GM12878 (cell line): ENCODE measurements around the gene RPS16. TPM values are rescaled to one million over a fixed set of nuclear protein-coding genes. Genes with fewer than 3 reads are reported as not detected.

ENCODE experiments used
- BRCA1 ChIP-seq: IDR thresholded peaks from 2 replicates; pipeline ENCODE4 v1.6.1; 2011; ENCODE audit warnings: low read depth, low read length, improper control_type of control experiment
- CREB1 ChIP-seq: IDR thresholded peaks from 2 replicates; pipeline ENCODE4 v1.6.1; 2012; ENCODE audit warnings: low read depth, mild to moderate bottlenecking, inconsistent platforms
- EED ChIP-seq: sonication (generic); IDR thresholded peaks from 2 replicates; pipeline ENCODE4 v1.6.1; 2016; ENCODE audit warnings: antibody characterized with exemption, low read depth
- EGR1 ChIP-seq, 2 experiments: IDR thresholded peaks; 1 replicate in 1 of 2; 2 replicates in 1 of 2; pipeline ENCODE4 v1.6.1; 2011 to 2012; ENCODE audit warnings: low read depth in 2 of 2, low read length in 2 of 2, borderline replicate concordance in 1 of 2, mild to moderate bottlenecking in 1 of 2, moderate library complexity in 1 of 2
- GATAD2B ChIP-seq: fragments of 450-650 bp; conservative IDR thresholded peaks from 2 replicates; pipeline ENCODE4 v1.6.1; 2017; ENCODE audit warnings: low read depth, mild to moderate bottlenecking, moderate library complexity
- HDGF ChIP-seq: fragments of 450-650 bp; IDR thresholded peaks from 2 replicates; pipeline ENCODE4 v1.6.1; 2016; ENCODE audit warnings: antibody characterized with exemption
- KAT2A ChIP-seq: conservative IDR thresholded peaks from 2 replicates; pipeline ENCODE4 v1.6.1; 2011; ENCODE audit warnings: low read depth, low read length; ENCODE audit not compliant: control insufficient read depth
- KDM1A ChIP-seq: fragments of 200-600 bp; sonication (generic); IDR thresholded peaks from 2 replicates; pipeline ENCODE4 v1.6.1; 2016; ENCODE audit warnings: borderline replicate concordance
- PBX3 ChIP-seq: IDR thresholded peaks from 2 replicates; pipeline ENCODE4 v1.6.1; 2011; ENCODE audit warnings: mild to moderate bottlenecking, low read depth, low read length, moderate library complexity; ENCODE audit not compliant: insufficient replicate concordance
- RBBP5 ChIP-seq: fragments of 200-600 bp; sonication (generic); conservative IDR thresholded peaks from 2 replicates; pipeline ENCODE4 v1.6.1; 2016
- RFX5 ChIP-seq: IDR thresholded peaks from 2 replicates; pipeline ENCODE4 v1.6.1; 2011; ENCODE audit warnings: low read depth, low read length, improper control_type of control experiment
- SIN3A ChIP-seq: IDR thresholded peaks from 2 replicates; pipeline ENCODE4 v1.6.1; 2012; ENCODE audit warnings: low read depth, low read length, improper control_type of control experiment
- SMARCA5 ChIP-seq: fragments of 450-650 bp; IDR thresholded peaks from 2 replicates; pipeline ENCODE4 v1.6.1; 2017; ENCODE audit warnings: mild to moderate bottlenecking
- SP1 ChIP-seq: IDR thresholded peaks from one replicate; pipeline ENCODE4 v1.6.1; 2011; ENCODE audit warnings: low read depth, low read length
- SPI1 ChIP-seq: IDR thresholded peaks from 2 replicates; pipeline ENCODE4 v1.6.1; 2011; ENCODE audit warnings: low read depth, mild to moderate bottlenecking, low read length, moderate library complexity, borderline replicate concordance; ENCODE audit not compliant: insufficient read depth
- SRF ChIP-seq, 2 experiments: IDR thresholded peaks; 2 replicates each; pipeline ENCODE4 v1.6.1; 2011; ENCODE audit warnings: low read depth in 2 of 2, low read length in 2 of 2, mild to moderate bottlenecking in 1 of 2, moderate library complexity in 1 of 2
- TCF12 ChIP-seq: IDR thresholded peaks from 2 replicates; pipeline ENCODE4 v1.6.1; 2011; ENCODE audit warnings: low read depth, mild to moderate bottlenecking, low read length
- ZBED1 ChIP-seq: IDR thresholded peaks from 2 replicates; pipeline ENCODE4 v1.6.1; 2016; ENCODE audit warnings: borderline replicate concordance
- ZNF592 ChIP-seq: fragments of 450-650 bp; IDR thresholded peaks from 2 replicates; pipeline ENCODE4 v1.6.1; 2017; ENCODE audit warnings: mild to moderate bottlenecking, moderate library complexity
- polyA plus RNA-seq, 11 experiments: library from polyadenylated mRNA; depleted of rRNA in 4 of 11; unstranded in 6 of 11; stranded (reverse) in 5 of 11; fragments of >200 nt; fragmentation: Nextera tagmentation in 4 of 11; fragmentation: Illumina TruSeq in 1 of 11; extraction: Ambion mirVana in 4 of 11; extraction: Trizol in 1 of 11; gene quantifications; 1 replicate in 1 of 11; 2 replicates in 10 of 11; pipeline versions ENCODE4 v1.2.1 to v1.2.3, GENCODE V29; 2011 to 2016; ENCODE audit warnings: inconsistent platforms in 2 of 11, missing spikeins in 2 of 11, low read depth in 1 of 11
- total RNA-seq, 4 experiments: library from RNA; depleted of rRNA in 3 of 4; stranded (reverse); fragments of >200 nt in 3 of 4; fragmentation: Illumina TruSeq in 1 of 4; extraction: Trizol in 1 of 4; gene quantifications; 2 replicates each; pipeline versions ENCODE4 v1.2.1 to v1.2.3, GENCODE V29; 2013 to 2021
- TF ChIP-seq, protein P1 (sequence below): IDR thresholded peaks from 2 replicates; pipeline ENCODE4 v1.6.1; 2011; ENCODE audit warnings: borderline replicate concordance, low read depth, mild to moderate bottlenecking, moderate library complexity, mixed read lengths, low read length; ENCODE audit not compliant: insufficient read depth; ENCODE audit errors: extremely low read length
- TF ChIP-seq, protein P2 (sequence below), 3 experiments: IDR thresholded peaks in 2 of 3; conservative IDR thresholded peaks in 1 of 3; 2 replicates each; pipeline ENCODE4 v1.5.1; 2011; ENCODE audit warnings: low read depth in 3 of 3, low read length in 3 of 3, mild to moderate bottlenecking in 3 of 3, control low read depth in 2 of 3, moderate library complexity in 2 of 3, inconsistent platforms in 1 of 3, mixed read lengths in 1 of 3; ENCODE audit not compliant: control insufficient read depth in 2 of 3, insufficient read depth in 1 of 3; ENCODE audit errors: extremely low read depth in 1 of 3

Gene RPS16
- total and polyA plus RNA-seq, 10 of the 15 experiments (the other 5 are each of a cell fraction or from before 2014, with no cell fraction given): 148 to 4,810 (median 2,343) TPM

DNA sequence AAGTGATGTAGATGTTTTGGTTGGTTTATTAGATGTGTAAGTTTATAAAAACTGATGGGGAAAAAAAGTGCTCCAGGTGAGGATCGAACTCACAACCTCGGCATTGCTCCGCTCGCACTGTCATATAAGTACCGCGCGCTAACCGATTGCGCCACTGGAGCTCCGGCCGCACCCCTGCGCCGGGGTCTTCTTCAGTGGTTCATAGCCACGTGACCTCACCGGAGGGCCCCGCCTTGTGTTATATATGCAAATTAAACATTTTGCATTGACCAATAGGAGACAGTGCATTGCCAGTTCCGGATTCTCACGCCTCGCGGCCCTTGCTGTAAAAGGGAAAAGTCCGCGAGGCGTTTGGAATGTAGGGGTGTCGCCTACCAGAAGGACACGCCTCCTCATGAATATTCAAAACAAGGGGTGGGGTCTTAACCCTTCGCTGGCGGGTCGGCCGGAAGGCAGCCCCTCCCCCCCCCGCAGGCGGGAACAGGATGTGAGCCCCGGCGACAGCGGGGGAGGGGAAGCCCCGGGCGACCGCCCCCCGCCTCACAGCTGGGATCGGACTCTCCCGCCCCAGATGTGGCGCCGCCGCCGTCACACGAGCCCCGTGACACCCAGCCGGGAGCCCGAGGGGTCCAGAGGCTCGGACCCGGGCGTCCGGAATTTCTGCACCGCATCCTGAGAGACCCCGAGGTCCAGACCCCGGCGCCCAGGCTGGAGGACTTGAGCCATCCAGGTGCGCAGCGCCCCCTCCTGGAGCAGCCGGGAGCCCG, 23.5 kb downstream of the RPS16 start, which contains the start of gene PLEKHG2 (continued):
- peak; percentile 52; the same call in 1 of the 2 replicates for TF ChIP-seq SIN3A
- TF ChIP-seq KDM1A: no peak
- TF ChIP-seq ZBED1: 0 out of 2 replicates have a peak, but pooled peaks have one; percentile 50
- TF ChIP-seq RFX5: no peak; the same call in 1 of the 2 replicates
- no peak for TF ChIP-seq KAT2A
- TF ChIP-seq BRCA1: no peak
- TF ChIP-seq, protein P1, sequence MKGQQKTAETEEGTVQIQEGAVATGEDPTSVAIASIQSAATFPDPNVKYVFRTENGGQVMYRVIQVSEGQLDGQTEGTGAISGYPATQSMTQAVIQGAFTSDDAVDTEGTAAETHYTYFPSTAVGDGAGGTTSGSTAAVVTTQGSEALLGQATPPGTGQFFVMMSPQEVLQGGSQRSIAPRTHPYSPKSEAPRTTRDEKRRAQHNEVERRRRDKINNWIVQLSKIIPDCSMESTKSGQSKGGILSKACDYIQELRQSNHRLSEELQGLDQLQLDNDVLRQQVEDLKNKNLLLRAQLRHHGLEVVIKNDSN: peak; percentile 81
- TF ChIP-seq ZNF592: peak; percentile 65; the same call in 1 of the 2 replicates
- TF ChIP-seq, protein P2, sequence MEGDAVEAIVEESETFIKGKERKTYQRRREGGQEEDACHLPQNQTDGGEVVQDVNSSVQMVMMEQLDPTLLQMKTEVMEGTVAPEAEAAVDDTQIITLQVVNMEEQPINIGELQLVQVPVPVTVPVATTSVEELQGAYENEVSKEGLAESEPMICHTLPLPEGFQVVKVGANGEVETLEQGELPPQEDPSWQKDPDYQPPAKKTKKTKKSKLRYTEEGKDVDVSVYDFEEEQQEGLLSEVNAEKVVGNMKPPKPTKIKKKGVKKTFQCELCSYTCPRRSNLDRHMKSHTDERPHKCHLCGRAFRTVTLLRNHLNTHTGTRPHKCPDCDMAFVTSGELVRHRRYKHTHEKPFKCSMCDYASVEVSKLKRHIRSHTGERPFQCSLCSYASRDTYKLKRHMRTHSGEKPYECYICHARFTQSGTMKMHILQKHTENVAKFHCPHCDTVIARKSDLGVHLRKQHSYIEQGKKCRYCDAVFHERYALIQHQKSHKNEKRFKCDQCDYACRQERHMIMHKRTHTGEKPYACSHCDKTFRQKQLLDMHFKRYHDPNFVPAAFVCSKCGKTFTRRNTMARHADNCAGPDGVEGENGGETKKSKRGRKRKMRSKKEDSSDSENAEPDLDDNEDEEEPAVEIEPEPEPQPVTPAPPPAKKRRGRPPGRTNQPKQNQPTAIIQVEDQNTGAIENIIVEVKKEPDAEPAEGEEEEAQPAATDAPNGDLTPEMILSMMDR (IDR thresholded peaks at IDR 0.05 in 2 of 3, conservative IDR thresholded peaks at IDR 0.05 in 1 of 3; ENCODE audit: control insufficient read depth in 2 of 3, extremely low read depth in 1 of 3, insufficient read depth in 1 of 3, low read depth in 3 of 3, low read length in 3 of 3): peak in 2 of 3 experiments; percentile 79 to 90
- no peak for TF ChIP-seq HDGF
- TF ChIP-seq PBX3: no peak
- peak; percentile 89; the same call in 1 of the 2 replicates for TF ChIP-seq TCF12
- no peak for TF ChIP-seq RBBP5
- TF ChIP-seq SRF (IDR thresholded peaks at IDR 0.05; ENCODE audit: low read depth in 2 of 2, low read length in 2 of 2): peak; percentile 81 to 99
- TF ChIP-seq GATAD2B: peak; percentile 100
- peak in 1 of 2 experiments; percentile 78; a peak in 2 of 3 replicates for TF ChIP-seq EGR1 (IDR thresholded peaks at IDR 0.05; ENCODE audit: borderline replicate concordance in 1 of 2, low read depth in 2 of 2, low read length in 2 of 2)
- TF ChIP-seq EED: peak; percentile 54; the same call in 1 of the 2 replicates
- TF ChIP-seq SP1: no peak
- no peak for TF ChIP-seq CREB1
- TF ChIP-seq SMARCA5: peak; percentile 97
- peak; percentile 46; the same call in 1 of the 2 replicates for TF ChIP-seq SPI1
